AG10803 (cell line): ENCODE data around the gene DOK5.

Source experiments
- DNase-seq: peaks from one replicate; pipeline ENCODE4 v3.0.0; 2010; ENCODE audit warnings: low read depth
- H3K4me3 ChIP-seq: 2 replicates; pipeline ENCODE4 v1.5.1; 2011; ENCODE audit warnings: mild to moderate bottlenecking, low read length, control low read depth
- TF ChIP-seq, protein P1 (sequence below): conservative IDR thresholded peaks from 2 replicates; pipeline ENCODE4 v1.5.1; 2011; ENCODE audit warnings: mild to moderate bottlenecking, low read length, control low read depth, inconsistent platforms

DOK5 gene

DNA sequence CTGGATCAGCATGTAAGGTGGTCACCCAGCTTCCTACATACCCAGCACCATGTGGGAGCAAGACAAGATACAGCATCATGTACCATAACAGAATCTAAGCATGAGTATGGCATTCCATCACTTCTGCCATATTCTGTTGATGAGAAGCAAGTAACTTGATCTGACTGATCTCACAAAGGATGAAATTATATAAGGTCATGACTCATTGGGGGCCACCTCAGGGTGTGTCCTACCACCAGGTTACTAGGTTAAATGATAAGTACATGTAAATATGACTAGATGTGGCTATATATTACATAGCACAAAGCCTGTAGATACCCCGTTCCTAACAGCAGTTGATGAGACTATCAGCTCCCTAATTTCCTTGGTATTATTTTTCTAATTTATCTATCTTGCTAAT is 213.1 kb downstream of the DOK5 start:
- H3K4me3 ChIP-seq = no peak overlapping the region
- TF ChIP-seq, protein P1, sequence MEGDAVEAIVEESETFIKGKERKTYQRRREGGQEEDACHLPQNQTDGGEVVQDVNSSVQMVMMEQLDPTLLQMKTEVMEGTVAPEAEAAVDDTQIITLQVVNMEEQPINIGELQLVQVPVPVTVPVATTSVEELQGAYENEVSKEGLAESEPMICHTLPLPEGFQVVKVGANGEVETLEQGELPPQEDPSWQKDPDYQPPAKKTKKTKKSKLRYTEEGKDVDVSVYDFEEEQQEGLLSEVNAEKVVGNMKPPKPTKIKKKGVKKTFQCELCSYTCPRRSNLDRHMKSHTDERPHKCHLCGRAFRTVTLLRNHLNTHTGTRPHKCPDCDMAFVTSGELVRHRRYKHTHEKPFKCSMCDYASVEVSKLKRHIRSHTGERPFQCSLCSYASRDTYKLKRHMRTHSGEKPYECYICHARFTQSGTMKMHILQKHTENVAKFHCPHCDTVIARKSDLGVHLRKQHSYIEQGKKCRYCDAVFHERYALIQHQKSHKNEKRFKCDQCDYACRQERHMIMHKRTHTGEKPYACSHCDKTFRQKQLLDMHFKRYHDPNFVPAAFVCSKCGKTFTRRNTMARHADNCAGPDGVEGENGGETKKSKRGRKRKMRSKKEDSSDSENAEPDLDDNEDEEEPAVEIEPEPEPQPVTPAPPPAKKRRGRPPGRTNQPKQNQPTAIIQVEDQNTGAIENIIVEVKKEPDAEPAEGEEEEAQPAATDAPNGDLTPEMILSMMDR = no peak
- no peak for DNase-seq

DNA sequence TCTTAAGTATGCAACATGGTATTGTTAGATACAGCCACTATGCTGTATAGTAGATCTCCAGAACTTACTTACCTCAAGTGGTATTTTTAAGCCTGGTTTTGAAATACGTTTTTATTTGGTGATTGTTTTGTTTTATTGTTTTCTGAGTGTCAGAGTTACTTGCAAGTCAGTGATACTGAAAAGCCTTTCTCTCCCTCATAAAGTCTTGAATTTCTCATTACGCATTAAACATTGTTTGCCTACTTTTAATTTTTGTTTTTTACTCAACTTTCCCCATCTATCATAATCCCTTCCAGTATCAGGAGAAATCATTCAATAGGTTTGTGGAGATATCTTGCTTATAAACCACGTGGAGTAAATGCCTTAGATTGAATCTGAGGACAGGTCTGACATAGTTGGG is 214.9 kb downstream of the DOK5 start:
- no peak for DNase-seq
- TF ChIP-seq, protein P1 = no peak
- no peak overlapping the region for H3K4me3 ChIP-seq

DNA sequence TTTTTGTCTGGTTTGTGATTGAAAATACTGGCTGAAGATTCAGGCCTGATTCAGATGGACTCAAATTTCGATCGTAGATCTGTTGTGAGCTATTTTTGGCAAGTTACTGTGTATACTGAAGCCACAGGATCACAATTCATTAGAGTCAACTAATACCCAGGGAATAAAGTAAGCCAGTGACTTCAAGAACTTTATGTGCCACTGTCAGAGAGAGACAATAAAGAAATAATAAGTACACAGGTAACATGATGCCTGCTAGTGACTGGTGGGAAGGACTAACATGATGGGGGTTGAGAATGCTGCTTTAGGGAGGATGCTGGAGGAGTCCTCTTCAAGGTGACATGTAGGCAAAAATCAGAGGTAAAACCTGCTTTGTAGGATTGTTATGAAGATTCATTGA is 215.9 kb downstream of the DOK5 start:
- DNase-seq = no peak
- H3K4me3 ChIP-seq = no peak overlapping the region
- TF ChIP-seq, protein P1 = no peak

DNA sequence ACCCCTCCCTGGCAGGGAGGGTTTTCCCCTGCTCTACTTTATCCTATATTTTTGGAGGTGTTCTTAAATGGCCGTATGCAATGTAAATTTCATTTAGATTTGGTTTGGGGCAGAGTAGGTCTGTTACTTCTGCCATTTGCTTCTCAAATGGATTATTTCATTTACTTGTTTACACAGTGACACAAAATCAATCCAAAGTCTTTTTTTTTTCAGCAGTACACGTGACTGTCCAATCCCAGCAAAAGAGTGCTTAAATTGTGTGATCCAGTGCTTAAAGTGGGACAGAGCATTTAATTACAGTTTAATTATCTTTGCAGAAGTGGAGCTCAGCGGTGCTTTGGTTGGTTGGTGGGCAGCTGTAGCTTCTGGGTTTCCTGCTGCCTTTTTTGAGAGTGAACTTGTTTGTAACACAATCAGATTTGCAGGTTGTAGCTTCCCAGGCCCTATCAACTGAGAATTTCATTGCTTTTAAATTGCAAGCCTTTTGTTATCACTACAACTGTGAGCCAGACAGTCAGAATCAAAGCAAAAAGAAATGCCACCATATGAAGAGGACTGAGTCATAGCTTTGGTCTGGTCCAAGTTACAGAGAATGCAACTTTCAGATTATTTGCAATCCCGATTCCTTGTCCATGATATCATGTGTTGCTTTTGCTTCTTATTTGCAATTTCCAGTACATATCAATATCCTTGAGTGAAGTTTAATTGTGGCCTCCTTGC is 216.9 kb downstream of the DOK5 start:
- no peak for DNase-seq
- no peak overlapping the region for H3K4me3 ChIP-seq
- TF ChIP-seq, protein P1 = no peak

DNA sequence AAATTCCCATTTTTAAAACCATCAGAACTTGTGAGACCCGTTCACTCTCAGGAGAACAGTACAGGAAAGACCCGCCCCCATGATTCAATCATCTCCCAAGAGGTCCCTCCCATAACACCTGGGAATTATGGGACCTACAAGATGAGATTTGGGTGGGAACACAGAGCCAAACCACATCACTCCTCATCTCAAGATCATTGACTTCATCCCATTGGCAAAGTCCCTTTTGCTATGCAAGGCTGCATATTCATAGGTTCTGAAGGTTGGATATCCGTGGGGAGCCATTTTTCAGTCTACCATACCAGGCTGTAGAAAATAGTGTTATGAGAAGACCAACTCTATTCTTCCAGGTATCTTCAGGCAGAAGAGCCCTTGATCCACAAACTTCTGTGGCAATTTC is 219.1 kb downstream of the DOK5 start:
- no peak for DNase-seq
- H3K4me3 ChIP-seq = no peak overlapping the region
- TF ChIP-seq, protein P1 = no peak

DNA sequence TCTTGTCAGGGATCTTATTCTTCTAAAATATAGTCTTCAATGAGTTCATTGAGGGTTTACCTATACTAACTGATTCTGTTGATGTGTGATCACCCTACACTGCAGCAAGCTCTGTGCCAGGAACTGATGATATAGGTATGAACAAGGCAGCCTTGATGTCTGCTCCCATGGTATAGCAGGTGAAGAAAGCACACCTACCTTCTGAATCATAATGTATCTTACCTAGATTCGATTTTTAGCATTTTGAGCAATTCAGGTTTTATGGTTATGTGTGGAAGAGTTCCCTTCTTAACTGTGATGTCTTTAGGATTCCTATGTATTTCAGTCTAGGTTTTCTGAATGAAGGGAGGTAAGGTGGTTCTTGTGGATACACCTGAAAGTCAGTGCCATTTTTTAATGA is 223.0 kb downstream of the DOK5 start:
- H3K4me3 ChIP-seq = no peak overlapping the region
- TF ChIP-seq, protein P1 = no peak
- DNase-seq = no peak
